ENCODE results near the gene NPVF. TPM values are rescaled to one million over a fixed set of nuclear protein-coding genes. Genes with fewer than 3 reads are reported as not detected.
A peak's percentile ranks its signal among the peaks of the same experiment; 100 is the strongest.

Gene NPVF
- total and polyA plus RNA-seq, 8 donors = not detected

DNA sequence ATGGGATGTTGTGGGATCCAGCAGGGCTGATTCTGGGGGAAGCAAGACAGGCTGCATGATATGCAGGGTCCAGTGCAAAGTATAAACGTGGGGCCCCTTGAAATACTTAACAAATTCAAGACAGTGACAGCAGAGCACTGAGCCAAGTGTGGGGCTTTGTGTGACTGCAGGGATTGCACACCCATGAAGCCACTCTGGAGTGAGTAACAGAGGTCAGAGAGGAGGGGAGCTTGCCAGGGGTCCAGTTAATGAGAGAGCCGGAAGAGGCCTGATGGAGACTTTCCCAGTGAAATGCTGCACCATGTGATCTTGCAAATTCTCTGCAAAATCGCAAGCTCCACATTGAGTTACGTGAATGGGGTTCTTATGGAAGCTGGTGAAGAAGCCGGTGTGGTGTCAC, 5.6 kb downstream of the NPVF start:
- no peak overlapping the region for H3K4me3 ChIP-seq
- no peak for DNase-seq
- H3K27ac ChIP-seq = no peak overlapping the region
- H3K9me3 ChIP-seq = no peaks in the 10 kb centered on the region
- 77 to 90% (median 83%) methylated on average over 5 of the region's 5 CpGs for WGBS, 5 donors
- intact Hi-C loops (cut with DNase I; ENCODE audit: low total_unique reads) = no loop called here
- no peak for TF ChIP-seq POLR2AphosphoS5 (IDR thresholded peaks at IDR 0.05)
- H3K36me3 ChIP-seq = no peaks in the 10 kb centered on the region
- no peaks in the 10 kb centered on the region for H3K4me1 ChIP-seq
- H3K27me3 ChIP-seq = peaks cover 0 to 18% (median 0%) of the 10 kb centered on the region in 3 donors

DNA sequence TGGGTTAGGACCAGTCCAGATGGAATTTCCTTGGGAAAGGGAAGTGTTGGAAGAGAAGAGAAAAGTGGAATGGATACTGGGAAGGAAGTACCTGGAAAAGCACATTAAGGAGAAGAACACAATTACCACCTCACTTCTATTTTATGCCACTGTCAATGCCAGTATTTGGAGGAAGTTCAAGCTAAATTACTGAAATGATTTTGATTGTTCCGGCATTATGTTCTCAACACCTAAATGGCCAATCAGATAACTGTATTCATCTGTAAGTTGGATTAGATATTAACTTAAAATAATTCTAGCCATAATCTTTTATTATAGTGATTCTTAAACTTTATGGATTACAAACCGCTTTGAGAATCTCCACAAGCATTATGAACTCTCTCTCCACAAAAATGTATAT, 7.3 kb downstream of the NPVF start:
- intact Hi-C loops (cut with DNase I; ENCODE audit: low total_unique reads) = no loop called here
- no peak for TF ChIP-seq EP300 (IDR thresholded peaks at IDR 0.05)
- TF ChIP-seq POLR2AphosphoS5 (IDR thresholded peaks at IDR 0.05) = no peak
- no peak for TF ChIP-seq POLR2A (IDR thresholded peaks at IDR 0.05)
- TF ChIP-seq, protein P1, sequence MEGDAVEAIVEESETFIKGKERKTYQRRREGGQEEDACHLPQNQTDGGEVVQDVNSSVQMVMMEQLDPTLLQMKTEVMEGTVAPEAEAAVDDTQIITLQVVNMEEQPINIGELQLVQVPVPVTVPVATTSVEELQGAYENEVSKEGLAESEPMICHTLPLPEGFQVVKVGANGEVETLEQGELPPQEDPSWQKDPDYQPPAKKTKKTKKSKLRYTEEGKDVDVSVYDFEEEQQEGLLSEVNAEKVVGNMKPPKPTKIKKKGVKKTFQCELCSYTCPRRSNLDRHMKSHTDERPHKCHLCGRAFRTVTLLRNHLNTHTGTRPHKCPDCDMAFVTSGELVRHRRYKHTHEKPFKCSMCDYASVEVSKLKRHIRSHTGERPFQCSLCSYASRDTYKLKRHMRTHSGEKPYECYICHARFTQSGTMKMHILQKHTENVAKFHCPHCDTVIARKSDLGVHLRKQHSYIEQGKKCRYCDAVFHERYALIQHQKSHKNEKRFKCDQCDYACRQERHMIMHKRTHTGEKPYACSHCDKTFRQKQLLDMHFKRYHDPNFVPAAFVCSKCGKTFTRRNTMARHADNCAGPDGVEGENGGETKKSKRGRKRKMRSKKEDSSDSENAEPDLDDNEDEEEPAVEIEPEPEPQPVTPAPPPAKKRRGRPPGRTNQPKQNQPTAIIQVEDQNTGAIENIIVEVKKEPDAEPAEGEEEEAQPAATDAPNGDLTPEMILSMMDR (IDR thresholded peaks at IDR 0.05) = no peak
- Histone ChIP-seq H3K4me1 (no peaks in the 10 kb centered on the region), H3K4me3 (no peak overlapping the region), H3K36me3 (no peaks in the 10 kb centered on the region), H3K27ac (no peak overlapping the region), H3K9me3 (no peaks in the 10 kb centered on the region), H3K27me3 (peaks cover 0 to 18% (median 0%) of the 10 kb centered on the region in 3 donors)
- WGBS, 5 donors = 67 to 86% (median 79%) methylated on average over 2 of the region's 2 CpGs
- DNase-seq = no peak

DNA sequence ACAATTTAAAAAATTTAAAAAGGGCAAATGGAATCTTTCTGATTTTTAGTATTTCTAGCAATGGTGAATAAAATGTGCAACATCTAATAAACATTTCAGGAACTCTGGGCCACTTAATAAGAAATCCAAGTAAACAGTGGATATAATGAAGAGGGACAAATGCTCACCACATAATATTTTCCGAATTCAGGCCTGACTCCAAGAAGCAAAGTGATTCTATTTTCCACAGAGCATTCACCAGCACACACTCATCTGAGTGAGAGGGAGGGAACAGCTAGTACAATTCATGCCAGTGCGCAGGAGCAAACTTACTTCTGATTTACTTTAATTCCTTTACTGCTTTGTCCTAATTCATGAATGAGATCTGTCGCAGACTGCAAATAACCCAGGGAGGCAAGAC, 10.1 kb downstream of the NPVF start:
- WGBS, 5 donors = 83 to 93% (median 89%) methylated on average over 3 of the region's 3 CpGs
- H3K27ac ChIP-seq = no peak overlapping the region
- no peaks in the 10 kb centered on the region for H3K4me1 ChIP-seq
- no peaks in the 10 kb centered on the region for H3K9me3 ChIP-seq
- no peaks in the 10 kb centered on the region for H3K36me3 ChIP-seq
- TF ChIP-seq, protein P1 (IDR thresholded peaks at IDR 0.05) = no peak
- TF ChIP-seq EP300 (IDR thresholded peaks at IDR 0.05) (no peak), POLR2A (IDR thresholded peaks at IDR 0.05) (no peak), POLR2AphosphoS5 (IDR thresholded peaks at IDR 0.05) (no peak)
- intact Hi-C loops (cut with DNase I; ENCODE audit: low total_unique reads) = no loop called here
- peaks cover 0 to 13% (median 0%) of the 10 kb centered on the region in 3 donors for H3K27me3 ChIP-seq
- H3K4me3 ChIP-seq = no peak overlapping the region
- DNase-seq = no peak

DNA sequence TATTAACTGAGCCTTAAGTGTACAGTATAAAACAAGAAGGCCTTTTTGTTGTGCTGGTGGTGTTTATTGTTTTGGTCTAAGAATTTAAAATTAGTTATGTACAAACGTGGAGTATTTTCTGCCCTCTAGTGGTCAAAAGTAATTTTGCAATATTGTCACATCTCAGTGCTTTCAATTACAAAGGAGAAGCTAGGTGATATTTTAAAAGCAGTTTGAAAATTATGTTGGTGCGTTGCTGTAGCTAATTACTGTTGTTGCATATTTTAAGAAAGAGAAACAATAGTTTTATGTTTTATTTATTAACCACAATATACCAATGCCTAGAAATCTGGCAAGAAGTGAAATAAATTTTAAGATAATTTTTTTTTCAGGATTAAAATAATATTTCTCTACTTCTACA, 11.4 kb downstream of the NPVF start:
- no peak overlapping the region for H3K27ac ChIP-seq
- peak in 1 of 2 donors; percentile 82 for DNase-seq
- whole genome bisulfite sequencing, 5 donors = 0 to 4% (median 1%) methylated on average over 2 of the region's 2 CpGs
- H3K9me3 ChIP-seq = no peaks in the 10 kb centered on the region
- H3K4me1 ChIP-seq = no peaks in the 10 kb centered on the region
- intact Hi-C loops (cut with DNase I; ENCODE audit: low total_unique reads) = no loop called here
- no peak for TF ChIP-seq POLR2A (IDR thresholded peaks at IDR 0.05)
- TF ChIP-seq, protein P1 (IDR thresholded peaks at IDR 0.05) = peak in 5 of 7 experiments; percentile 40 to 90 (median 73)
- TF ChIP-seq EP300 (IDR thresholded peaks at IDR 0.05) = no peak
- TF ChIP-seq POLR2AphosphoS5 (IDR thresholded peaks at IDR 0.05) = no peak
- no peak overlapping the region for H3K4me3 ChIP-seq
- H3K36me3 ChIP-seq = no peaks in the 10 kb centered on the region
- peaks cover 0 to 2% (median 0%) of the 10 kb centered on the region in 3 donors for H3K27me3 ChIP-seq

DNA sequence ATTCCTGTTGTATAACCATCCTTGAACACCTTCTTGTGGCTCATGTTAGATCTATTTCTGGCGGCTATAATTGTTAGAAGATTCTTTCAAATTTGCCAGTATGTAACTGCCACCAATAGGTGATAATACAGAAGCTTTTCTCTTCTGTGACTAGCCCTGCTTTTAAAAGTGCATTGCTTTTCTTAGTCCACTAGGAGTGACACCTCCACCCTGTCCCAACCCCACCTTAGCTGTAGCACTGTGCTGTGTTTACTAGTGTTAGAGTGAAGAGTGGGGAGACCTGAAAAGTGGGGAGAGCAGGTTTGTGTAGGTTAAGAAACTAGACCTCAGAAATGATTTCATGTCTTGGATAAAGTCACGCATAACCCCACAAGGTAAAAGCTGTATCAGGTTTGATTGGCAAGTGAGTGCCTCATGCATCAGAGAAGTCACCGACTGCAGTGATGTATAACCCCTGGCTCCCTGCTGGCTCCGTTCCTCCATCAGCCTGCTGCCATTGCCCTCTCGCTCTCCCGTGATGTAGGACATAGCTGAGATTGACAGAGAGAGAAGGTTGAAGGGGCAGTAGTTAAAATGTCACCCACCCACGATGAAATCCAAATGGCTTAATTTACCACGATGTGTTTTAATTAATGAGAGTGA, 12.5 kb downstream of the NPVF start:
- no peaks in the 10 kb centered on the region for H3K27me3 ChIP-seq
- 62 to 67% (median 66%) methylated on average over 8 of the region's 8 CpGs for WGBS, 5 donors

More for the DNA sequence above, 12.5 kb downstream of the NPVF start:
- intact Hi-C loops (cut with DNase I; ENCODE audit: low total_unique reads) = no loop called here
- DNase-seq = no peak
- Histone ChIP-seq H3K36me3 (no peaks in the 10 kb centered on the region), H3K4me1 (no peaks in the 10 kb centered on the region), H3K4me3 (no peak overlapping the region), H3K27ac (no peak overlapping the region), H3K9me3 (no peaks in the 10 kb centered on the region)
- no peak for TF ChIP-seq POLR2AphosphoS5 (IDR thresholded peaks at IDR 0.05)
- no peak for TF ChIP-seq POLR2A (IDR thresholded peaks at IDR 0.05)
- TF ChIP-seq, protein P1 (IDR thresholded peaks at IDR 0.05) = no peak
- TF ChIP-seq EP300 (IDR thresholded peaks at IDR 0.05) = no peak
